RKO (cell line): ENCODE results near the gene TP53TG3D.
"Not testable (repeated sequence)": the region's sequence is repeated elsewhere in the genome, so short reads cannot be mapped to it uniquely, and the experiment has no call there.

ENCODE experiments used
- DNase-seq: peaks from one replicate; pipeline ENCODE4 v3.0.0-alpha.2; 2016; ENCODE audit warnings: low spot score

TP53TG3D gene, protein sequence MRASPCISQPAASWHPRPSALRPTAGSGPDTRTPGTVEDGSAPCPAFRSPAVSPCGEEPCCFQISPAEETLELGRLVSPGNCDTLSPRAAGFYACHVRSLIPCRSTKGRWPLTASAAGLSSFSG

DNA sequence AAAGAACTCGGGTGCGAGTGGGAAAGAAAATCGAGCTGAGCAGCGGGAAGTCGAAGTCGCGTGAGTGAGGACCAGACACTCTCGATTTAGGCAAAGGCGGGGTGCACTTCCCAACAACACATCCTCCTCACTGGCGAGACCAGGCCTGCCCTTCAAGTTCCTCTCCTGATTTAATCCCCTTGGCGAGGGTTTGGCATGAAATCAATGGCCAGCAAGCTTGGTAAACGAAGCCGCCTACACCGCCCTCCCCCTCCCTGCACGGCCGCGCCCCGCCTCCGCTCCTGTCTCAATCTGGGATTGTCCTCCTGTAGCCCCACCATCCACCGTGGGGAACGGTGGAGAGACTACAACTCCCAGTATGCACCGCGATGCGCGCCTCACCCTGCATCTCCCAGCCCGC, at the start of gene TP53TG3D:
TP53TG3D (plus strand) TSS at position 301 of the 400 bp plus-strand sequence; CDS start at position 369, 68 bp downstream.
- not testable (repeated sequence) for DNase-seq

GRCh38 chr16:32253507-32253906, 421 bp downstream of the TP53TG3D start:
- DNase-seq = not testable (repeated sequence)

DNA sequence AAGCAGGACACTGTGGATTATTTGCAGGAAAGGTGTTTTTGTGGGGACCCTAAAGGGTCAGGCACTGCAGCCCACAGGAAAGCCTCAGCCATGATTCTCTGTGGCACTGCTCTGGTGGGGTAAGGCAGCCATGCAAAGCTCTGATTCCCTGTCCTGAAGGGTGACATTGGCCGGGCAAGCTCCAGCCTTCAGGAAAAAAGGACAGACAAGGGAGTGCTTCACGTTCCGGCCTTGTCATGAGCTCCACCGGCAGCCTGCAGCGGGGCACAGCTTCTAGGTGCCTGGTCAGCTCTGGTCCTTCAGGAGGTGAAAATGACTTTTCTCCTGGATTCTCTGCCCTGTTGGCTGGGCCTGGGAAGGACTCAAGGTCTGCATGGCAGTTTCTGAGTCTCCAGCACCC, 8.4 kb downstream of the TP53TG3D start:
- not testable (repeated sequence) for DNase-seq

- not testable (repeated sequence) for DNase-seq
These were observed 10.5 kb downstream of the TP53TG3D start for GRCh38 chr16:32263552-32263951.

- DNase-seq = not testable (repeated sequence)
These were observed 28.8 kb downstream of the TP53TG3D start for GRCh38 chr16:32281910-32282309.

DNA sequence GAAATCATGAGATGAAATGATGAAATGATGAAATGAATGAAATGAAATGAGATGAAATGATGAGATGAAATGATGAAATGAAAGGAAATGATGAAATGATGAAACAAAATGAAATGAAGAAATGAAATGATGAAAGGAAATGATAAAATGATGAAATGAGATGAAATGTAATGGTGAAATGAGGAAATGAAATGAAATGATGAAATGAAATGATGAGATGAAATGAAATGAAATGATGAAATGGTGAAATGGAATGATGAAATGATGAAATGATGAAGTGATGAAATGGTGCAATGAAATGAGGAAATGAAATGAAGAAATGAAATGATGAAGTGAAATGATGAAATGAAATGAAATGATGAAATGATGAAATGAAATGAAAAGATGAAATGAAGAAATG, 29.9 kb downstream of the TP53TG3D start:
- DNase-seq = not testable (repeated sequence)

- DNase-seq = not testable (repeated sequence)
These were observed 30.9 kb downstream of the TP53TG3D start for GRCh38 chr16:32283917-32284495.

GRCh38 chr16:32284800-32285796, 32.0 kb downstream of the TP53TG3D start:
- DNase-seq = not testable (repeated sequence)

- DNase-seq = not testable (repeated sequence)
These were observed 33.1 kb downstream of the TP53TG3D start for GRCh38 chr16:32286193-32286592.

- not testable (repeated sequence) for DNase-seq
These were observed 34.7 kb downstream of the TP53TG3D start for GRCh38 chr16:32287743-32288142.

DNA sequence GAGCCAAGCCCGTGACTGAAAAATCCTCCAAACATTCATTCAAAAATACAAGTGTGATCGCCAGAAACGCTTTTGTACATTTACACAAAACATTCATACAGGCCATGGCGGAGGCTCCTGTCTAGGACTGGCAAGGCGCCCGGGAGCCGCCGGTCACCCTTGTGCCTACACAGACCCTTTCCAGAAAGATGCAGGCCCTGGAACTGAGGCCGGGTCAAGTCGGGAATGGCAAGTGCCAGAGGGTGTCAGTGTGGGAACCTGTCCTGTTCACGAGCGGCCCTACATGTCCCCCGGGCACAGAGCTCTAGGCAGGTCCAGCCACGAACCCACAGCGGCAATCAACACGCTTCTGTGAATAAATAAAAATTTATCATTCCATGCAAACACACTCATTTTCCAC, 36.1 kb downstream of the TP53TG3D start:
- DNase-seq = not testable (repeated sequence)

DNA sequence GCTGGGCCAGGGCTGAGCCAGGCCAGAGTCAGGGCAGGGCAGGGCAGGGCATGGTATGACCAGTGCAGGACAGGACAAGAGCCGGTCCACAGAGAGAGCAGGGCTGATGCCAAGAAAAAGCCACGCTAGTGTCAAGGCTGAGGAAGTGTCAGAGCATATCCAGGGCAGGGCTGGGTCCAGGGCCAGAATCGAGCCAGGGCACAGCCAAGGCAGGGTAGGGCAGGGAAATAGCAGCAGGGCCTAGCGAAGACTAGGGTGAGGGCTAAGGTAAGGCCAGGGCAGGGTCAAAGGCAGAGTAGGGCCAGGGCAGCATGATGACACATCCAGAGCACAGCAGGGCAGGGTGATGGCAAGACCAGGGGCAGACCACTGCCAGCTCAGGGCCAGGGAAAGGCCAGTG, 49.7 kb downstream of the TP53TG3D start:
- DNase-seq = not testable (repeated sequence)
